ENCODE data around the gene PPFIA1. TPM values are rescaled to one million over a fixed set of nuclear protein-coding genes. Genes with fewer than 3 reads are reported as not detected.

The PPFIA1 gene
- total and polyA plus RNA-seq, 2 of the 8 experiments (the other 6 are each of a cell fraction or from before 2014, with no cell fraction given): 44.3 to 73.5 TPM

- no peak for TF ChIP-seq CHD7 (IDR thresholded peaks at IDR 0.05; ENCODE audit: insufficient replicate concordance, low read length)
- TF ChIP-seq JUN (IDR thresholded peaks at IDR 0.05; ENCODE audit: low read depth, low read length): no peak
- TF ChIP-seq SRF (IDR thresholded peaks at IDR 0.05; ENCODE audit: low read depth, low read length): no peak
- TF ChIP-seq SIRT6 (IDR thresholded peaks at IDR 0.05; ENCODE audit: low read length): no peak
- TF ChIP-seq ZNF274 (IDR thresholded peaks at IDR 0.05; ENCODE audit: borderline replicate concordance, extremely low read depth, low read length): no peak
- no peak for TF ChIP-seq CBX5 (IDR thresholded peaks at IDR 0.05; ENCODE audit: low read depth, low read length)
- TF ChIP-seq RBBP5 (IDR thresholded peaks at IDR 0.05; ENCODE audit: borderline replicate concordance, low read depth, low read length): no peak
- no peak for TF ChIP-seq GTF2F1 (IDR thresholded peaks at IDR 0.05; ENCODE audit: borderline replicate concordance, low read depth, low read length)
- TF ChIP-seq ASH2L (IDR thresholded peaks at IDR 0.05; ENCODE audit: low read length): no peak
- no peak for TF ChIP-seq CTBP2 (IDR thresholded peaks at IDR 0.05; ENCODE audit: borderline replicate concordance, insufficient read depth, insufficient read length, low read length)
- no peak for TF ChIP-seq EP300 (IDR thresholded peaks at IDR 0.05; ENCODE audit: borderline replicate concordance in 1 of 2, low read depth in 2 of 2, low read length in 2 of 2)
Observed at GRCh38 chr11:70299636-70300035, 29.1 kb downstream of the PPFIA1 start (continued).

All from H1 (cell line).